ENCODE measurements around the gene NTF3.

The NTF3 gene

GRCh38 chr12:5470221-5470620, 38.3 kb downstream of the NTF3 start:
- Histone ChIP-seq H3K4me1 (no peaks in the 10 kb centered on the region), H3K4me3 (ENCODE audit: low read depth, low read length) (no peak overlapping the region), H3K27me3 (peaks cover 6% of the 10 kb centered on the region; the same call in 1 of the 2 replicates), H3K36me3 (no peaks in the 10 kb centered on the region), H3K9me3 (no peaks in the 10 kb centered on the region)
- TF ChIP-seq, protein P1, sequence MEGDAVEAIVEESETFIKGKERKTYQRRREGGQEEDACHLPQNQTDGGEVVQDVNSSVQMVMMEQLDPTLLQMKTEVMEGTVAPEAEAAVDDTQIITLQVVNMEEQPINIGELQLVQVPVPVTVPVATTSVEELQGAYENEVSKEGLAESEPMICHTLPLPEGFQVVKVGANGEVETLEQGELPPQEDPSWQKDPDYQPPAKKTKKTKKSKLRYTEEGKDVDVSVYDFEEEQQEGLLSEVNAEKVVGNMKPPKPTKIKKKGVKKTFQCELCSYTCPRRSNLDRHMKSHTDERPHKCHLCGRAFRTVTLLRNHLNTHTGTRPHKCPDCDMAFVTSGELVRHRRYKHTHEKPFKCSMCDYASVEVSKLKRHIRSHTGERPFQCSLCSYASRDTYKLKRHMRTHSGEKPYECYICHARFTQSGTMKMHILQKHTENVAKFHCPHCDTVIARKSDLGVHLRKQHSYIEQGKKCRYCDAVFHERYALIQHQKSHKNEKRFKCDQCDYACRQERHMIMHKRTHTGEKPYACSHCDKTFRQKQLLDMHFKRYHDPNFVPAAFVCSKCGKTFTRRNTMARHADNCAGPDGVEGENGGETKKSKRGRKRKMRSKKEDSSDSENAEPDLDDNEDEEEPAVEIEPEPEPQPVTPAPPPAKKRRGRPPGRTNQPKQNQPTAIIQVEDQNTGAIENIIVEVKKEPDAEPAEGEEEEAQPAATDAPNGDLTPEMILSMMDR (IDR thresholded peaks at IDR 0.05; ENCODE audit: low read depth, low read length) = no peak
- no peak for DNase-seq

- Histone ChIP-seq H3K4me3 (ENCODE audit: low read depth, low read length) (no peak overlapping the region), H3K4me1 (no peaks in the 10 kb centered on the region), H3K36me3 (no peaks in the 10 kb centered on the region), H3K9me3 (no peaks in the 10 kb centered on the region), H3K27me3 (peaks cover 6% of the 10 kb centered on the region; the same call in 1 of the 2 replicates)
- no peak for DNase-seq
- TF ChIP-seq, protein P1 (IDR thresholded peaks at IDR 0.05; ENCODE audit: low read depth, low read length) = no peak
Observed at GRCh38 chr12:5470703-5471102, 38.8 kb downstream of the NTF3 start.

DNA sequence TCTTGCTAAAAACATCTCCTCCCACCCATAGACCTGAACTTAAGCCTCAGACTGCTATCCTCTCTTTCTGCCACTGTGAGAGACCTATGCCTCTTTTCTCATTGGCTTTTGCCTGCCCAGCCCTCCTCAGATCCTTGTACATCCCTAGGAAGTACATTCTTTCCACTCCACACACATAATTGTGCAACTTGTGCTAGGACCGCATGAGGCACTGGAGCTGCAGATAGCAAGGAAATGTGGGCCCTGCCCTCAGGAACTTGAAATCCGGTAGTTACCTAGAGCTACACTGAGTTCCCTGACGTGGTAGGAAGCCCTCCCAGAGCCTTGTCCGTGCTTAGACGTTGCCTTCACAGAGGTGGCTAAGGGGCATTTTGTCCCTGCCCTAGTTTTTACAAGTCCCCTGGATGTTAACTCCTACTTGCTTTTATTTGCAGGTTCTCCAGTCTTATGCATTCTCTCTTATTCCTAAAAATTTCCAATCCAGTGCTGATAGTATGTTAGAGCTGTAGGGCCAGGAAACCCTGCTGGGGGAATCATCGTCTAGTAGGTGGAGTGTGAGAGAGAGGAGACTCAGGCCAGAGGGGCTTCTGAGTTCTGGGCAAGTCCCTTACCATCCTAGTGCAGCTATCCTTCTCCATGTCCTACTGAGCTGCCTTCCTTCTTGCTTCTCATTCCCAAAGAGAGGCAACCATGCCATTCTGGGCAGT, 41.3 kb downstream of the NTF3 start:
- H3K36me3 ChIP-seq = no peaks in the 10 kb centered on the region
- DNase-seq = no peak
- H3K4me1 ChIP-seq = no peaks in the 10 kb centered on the region
- peaks cover 10% of the 10 kb centered on the region for H3K27me3 ChIP-seq
- H3K4me3 ChIP-seq (ENCODE audit: low read depth, low read length) = no peak overlapping the region
- TF ChIP-seq, protein P1 (IDR thresholded peaks at IDR 0.05; ENCODE audit: low read depth, low read length) = no peak
- H3K9me3 ChIP-seq = no peaks in the 10 kb centered on the region

DNA sequence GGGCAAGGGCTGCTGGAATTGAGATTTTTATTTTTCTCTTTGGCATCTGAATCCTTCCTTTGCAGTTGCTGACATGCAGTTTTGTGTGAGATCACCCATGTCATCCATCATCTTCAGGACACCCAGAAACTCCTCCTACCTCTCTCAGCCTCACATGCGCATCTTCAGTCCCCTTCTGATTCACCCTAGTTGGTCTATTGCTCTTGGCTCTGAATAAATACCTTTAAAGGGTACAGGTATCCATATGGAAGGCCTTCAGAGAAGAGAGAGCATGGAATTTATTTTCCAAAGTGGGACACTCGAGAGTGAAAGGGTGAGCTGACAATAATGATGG, 41.8 kb downstream of the NTF3 start:
- no peaks in the 10 kb centered on the region for H3K4me1 ChIP-seq
- no peaks in the 10 kb centered on the region for H3K9me3 ChIP-seq
- TF ChIP-seq, protein P1 (IDR thresholded peaks at IDR 0.05; ENCODE audit: low read depth, low read length) = no peak
- H3K27me3 ChIP-seq = peaks cover 15% of the 10 kb centered on the region
- DNase-seq = no peak
- H3K36me3 ChIP-seq = no peaks in the 10 kb centered on the region
- no peak overlapping the region for H3K4me3 ChIP-seq (ENCODE audit: low read depth, low read length)

DNA sequence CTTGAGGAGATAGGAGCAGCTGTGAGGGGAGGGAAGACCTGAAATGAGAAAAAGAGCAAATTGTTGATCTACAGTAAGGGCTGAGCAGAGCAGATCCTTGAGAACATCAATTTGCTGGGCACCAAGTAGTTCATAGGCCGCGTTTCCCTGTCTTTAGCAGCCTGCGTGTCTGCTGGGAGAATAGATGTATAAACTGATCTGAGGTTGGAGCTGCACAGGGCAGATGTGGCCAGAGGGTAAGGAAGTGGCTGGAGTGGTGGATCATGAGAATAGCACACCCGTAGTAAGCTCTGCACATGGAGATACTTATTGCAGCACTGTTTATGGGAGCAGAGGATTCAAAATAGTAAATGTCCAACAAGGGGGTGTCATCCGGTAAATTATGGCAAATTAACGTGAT, 44.4 kb downstream of the NTF3 start:
- Histone ChIP-seq H3K27me3 (peaks cover 12% of the 10 kb centered on the region), H3K9me3 (no peaks in the 10 kb centered on the region), H3K4me1 (no peaks in the 10 kb centered on the region), H3K36me3 (no peaks in the 10 kb centered on the region), H3K4me3 (ENCODE audit: low read depth, low read length) (no peak overlapping the region)
- no peak for DNase-seq
- TF ChIP-seq, protein P1 (IDR thresholded peaks at IDR 0.05; ENCODE audit: low read depth, low read length) = no peak

- DNase-seq = no peak
- Histone ChIP-seq H3K4me3 (ENCODE audit: low read depth, low read length) (no peak overlapping the region), H3K36me3 (no peaks in the 10 kb centered on the region), H3K27me3 (peaks cover 12% of the 10 kb centered on the region), H3K9me3 (no peaks in the 10 kb centered on the region), H3K4me1 (no peaks in the 10 kb centered on the region)
- TF ChIP-seq, protein P1 (IDR thresholded peaks at IDR 0.05; ENCODE audit: low read depth, low read length) = no peak
Observed at GRCh38 chr12:5478081-5478706, 46.3 kb downstream of the NTF3 start.

Measured in BE2C (cell line).